ACC112 (cell line): ENCODE measurements around the gene DNPEP.

Experiments
- H2AFZ ChIP-seq: fragments of 200-600 bp; sonication (generic); one replicate; pipeline ENCODE4 v1.6.0; 2017; ENCODE audit warnings: antibody characterized with exemption, low read length; ENCODE audit not compliant: unreplicated experiment
- H3K27ac ChIP-seq: fragments of 200-600 bp; sonication (generic); 2 replicates; pipeline ENCODE4 v1.5.1; 2014; ENCODE audit warnings: low read depth, mild to moderate bottlenecking, antibody characterized with exemption, low read length, moderate library complexity
- H3K27me3 ChIP-seq: fragments of 200-600 bp; sonication (generic); 2 replicates; pipeline ENCODE4 v1.6.1; 2014; ENCODE audit warnings: mild to moderate bottlenecking, antibody characterized with exemption, low read length, moderate library complexity, mixed read lengths; ENCODE audit not compliant: insufficient read depth
- H3K36me3 ChIP-seq: fragments of 200-600 bp; sonication (generic); 2 replicates; pipeline ENCODE4 v1.6.1; 2016; ENCODE audit warnings: mild to moderate bottlenecking, antibody characterized with exemption, low read length, moderate library complexity, mixed read lengths; ENCODE audit not compliant: insufficient read depth
- H3K4me1 ChIP-seq: fragments of 200-600 bp; sonication (generic); one replicate; pipeline ENCODE4 v1.6.1; 2016; ENCODE audit warnings: low read length, mixed read lengths; ENCODE audit not compliant: insufficient read depth, unreplicated experiment, control insufficient read depth
- H3K4me3 ChIP-seq: fragments of 200-600 bp; sonication (generic); 2 replicates; pipeline ENCODE4 v1.5.1; 2014; ENCODE audit warnings: mild to moderate bottlenecking, low read depth, low read length
- H3K79me2 ChIP-seq: fragments of 200-600 bp; sonication (generic); one replicate; pipeline ENCODE4 v1.6.0; 2016; ENCODE audit warnings: low read length; ENCODE audit not compliant: control insufficient read depth, unreplicated experiment, insufficient read depth

Gene DNPEP

GRCh38 chr2:219384083-219384713, 3.5 kb downstream of the DNPEP start:
- Histone ChIP-seq H3K36me3 (peaks cover 17% of the 10 kb centered on the region; the same call in 1 of the 2 replicates), H3K4me1 (peaks cover 15% of the 10 kb centered on the region), H3K27ac (no peak overlapping the region), H3K27me3 (no peaks in the 10 kb centered on the region), H3K4me3 (no peak overlapping the region), H2AFZ (no peak overlapping the region), H3K79me2 (peaks cover 14% of the 10 kb centered on the region)

GRCh38 chr2:219381448-219381847, 6.3 kb downstream of the DNPEP start:
- peaks cover 20% of the 10 kb centered on the region; the same call in 1 of the 2 replicates for H3K36me3 ChIP-seq

GRCh38 chr2:219380926-219381325, 6.8 kb downstream of the DNPEP start:
- Histone ChIP-seq H3K4me3 (no peak overlapping the region), H3K4me1 (no peaks in the 10 kb centered on the region), H2AFZ (no peak overlapping the region), H3K27me3 (no peaks in the 10 kb centered on the region), H3K79me2 (peaks cover 2% of the 10 kb centered on the region), H3K36me3 (peaks cover 19% of the 10 kb centered on the region; the same call in 1 of the 2 replicates), H3K27ac (no peak overlapping the region)

More at GRCh38 chr2:219381448-219381847, 6.3 kb downstream of the DNPEP start:
- Histone ChIP-seq H3K79me2 (peaks cover 7% of the 10 kb centered on the region), H3K4me1 (peaks cover 5% of the 10 kb centered on the region), H3K27ac (no peak overlapping the region), H2AFZ (no peak overlapping the region), H3K27me3 (no peaks in the 10 kb centered on the region), H3K4me3 (no peak overlapping the region)

- Histone ChIP-seq H3K27me3 (no peaks in the 10 kb centered on the region), H3K4me1 (no peaks in the 10 kb centered on the region), H2AFZ (no peak overlapping the region), H3K79me2 (no peaks in the 10 kb centered on the region), H3K4me3 (no peak overlapping the region), H3K36me3 (peaks cover 21% of the 10 kb centered on the region; the same call in 1 of the 2 replicates), H3K27ac (no peak overlapping the region)
Measured at GRCh38 chr2:219378163-219378851, 9.4 kb downstream of the DNPEP start.

GRCh38 chr2:219369447-219369861, 18.3 kb downstream of the DNPEP start:
- H3K79me2 ChIP-seq = no peaks in the 10 kb centered on the region
- peaks cover 13% of the 10 kb centered on the region for H3K4me1 ChIP-seq
- no peak overlapping the region for H2AFZ ChIP-seq
- no peak overlapping the region for H3K4me3 ChIP-seq
- no peak overlapping the region for H3K27ac ChIP-seq
- peaks cover 7% of the 10 kb centered on the region; the same call in 1 of the 2 replicates for H3K36me3 ChIP-seq
- H3K27me3 ChIP-seq = no peaks in the 10 kb centered on the region

- Histone ChIP-seq H3K4me3 (peak overlapping the region; percentile 47; the same call in 1 of the 2 replicates), H3K27ac (no peak overlapping the region; the same call in 1 of the 2 replicates), H3K27me3 (no peaks in the 10 kb centered on the region), H3K36me3 (peaks cover 3% of the 10 kb centered on the region; the same call in 1 of the 2 replicates), H3K79me2 (no peaks in the 10 kb centered on the region), H2AFZ (no peak overlapping the region), H3K4me1 (peaks cover 13% of the 10 kb centered on the region)
Measured at GRCh38 chr2:219368690-219369191, 19.0 kb downstream of the DNPEP start.

GRCh38 chr2:219362524-219363164, 25.1 kb downstream of the DNPEP start:
- Histone ChIP-seq H3K36me3 (no peaks in the 10 kb centered on the region), H3K27ac (peak overlapping the region; percentile 38; the same call in 1 of the 2 replicates), H3K4me3 (no peak overlapping the region), H3K79me2 (no peaks in the 10 kb centered on the region), H2AFZ (no peak overlapping the region), H3K4me1 (peaks cover 9% of the 10 kb centered on the region), H3K27me3 (peaks cover 30% of the 10 kb centered on the region)

- Histone ChIP-seq H3K27ac (no peak overlapping the region), H3K36me3 (no peaks in the 10 kb centered on the region), H3K4me1 (peaks cover 9% of the 10 kb centered on the region), H3K27me3 (peaks cover 34% of the 10 kb centered on the region), H3K79me2 (no peaks in the 10 kb centered on the region), H3K4me3 (no peak overlapping the region), H2AFZ (no peak overlapping the region)
Measured at GRCh38 chr2:219362072-219362471, 25.6 kb downstream of the DNPEP start.

- H2AFZ ChIP-seq = no peak overlapping the region
- H3K79me2 ChIP-seq = no peaks in the 10 kb centered on the region
- no peak overlapping the region for H3K27ac ChIP-seq
- peak overlapping the region; percentile 65 for H3K4me3 ChIP-seq
- H3K4me1 ChIP-seq = peaks cover 9% of the 10 kb centered on the region
- peaks cover 46% of the 10 kb centered on the region for H3K27me3 ChIP-seq
- no peaks in the 10 kb centered on the region for H3K36me3 ChIP-seq
Measured at GRCh38 chr2:219358170-219359075, 29.3 kb downstream of the DNPEP start.

- Histone ChIP-seq H3K4me3 (no peak overlapping the region), H3K36me3 (no peaks in the 10 kb centered on the region), H3K4me1 (peaks cover 2% of the 10 kb centered on the region), H3K79me2 (no peaks in the 10 kb centered on the region), H3K27ac (no peak overlapping the region), H2AFZ (no peak overlapping the region), H3K27me3 (peaks cover 46% of the 10 kb centered on the region)
Measured at GRCh38 chr2:219356834-219357233, 30.9 kb downstream of the DNPEP start.
